ENCODE measurements around the gene ABHD17A. TPM values are rescaled to one million over a fixed set of nuclear protein-coding genes. Genes with fewer than 3 reads are reported as not detected.
"Not testable (repeated sequence)": the region's sequence is repeated elsewhere in the genome, so short reads cannot be mapped to it uniquely, and the experiment has no call there.

ABHD17A gene
- total and polyA plus RNA-seq, 9 of the 15 experiments (the other 6 are each of a cell fraction or from before 2014, with no cell fraction given) = 0.04 to 135 (median 21.8) TPM; not detected in 1

GRCh38 chr19:1888385-1888784, 3.1 kb upstream of the ABHD17A start (continued):
- TF ChIP-seq RREB1 (CRISPR knock-in tag; IDR thresholded peaks at IDR 0.05) (no peak), SUPT5H (IDR thresholded peaks at IDR 0.05) (no peak), HNRNPUL1 (IDR thresholded peaks at IDR 0.05; ENCODE audit: low read length) (no peak), BCOR (IDR thresholded peaks at IDR 0.05) (no peak), CREBBP (IDR thresholded peaks at IDR 0.05; ENCODE audit: low read depth, low read length) (no peak)

GRCh38 chr19:1886360-1886759, 1.1 kb upstream of the ABHD17A start:
- TF ChIP-seq ZBTB33 (CRISPR knock-in tag; IDR thresholded peaks at IDR 0.05) (0 out of 2 replicates have a peak, but pooled peaks have one; percentile 21), ZC3H11A (IDR thresholded peaks at IDR 0.05; ENCODE audit: low read depth, low read length) (peak; percentile 67; the same call in 1 of the 2 replicates)
- in situ Hi-C loops (cut with MboI); H3K4me3 ChIP-seq; BruUV-seq (replicated peaks); CTCF ChIA-PET (ENCODE audit: low intra/inter-chr PET ratio); H3K4me2 ChIP-seq (ENCODE audit: insufficient read depth, low read length); H3K27ac ChIP-seq (ENCODE audit: extremely low read depth, low read depth, low read length); DNase-seq (ENCODE audit: extremely low read depth in 1 of 4, low spot score in 3 of 4); H2AFZ ChIP-seq (ENCODE audit: low read depth, low read length); H3K27me3 ChIP-seq (ENCODE audit: control insufficient read depth in 2 of 2, insufficient read depth in 2 of 2, low read length in 2 of 2); H3K9me3 ChIP-seq (replicated peaks; ENCODE audit: control insufficient read depth, insufficient read depth, low read depth, low read length); intact Hi-C loops (cut with micrococcal nuclease); ATAC-seq; H3K9ac ChIP-seq (ENCODE audit: insufficient read depth in 1 of 2, low read depth in 2 of 2, low read length in 2 of 2); FAIRE-seq: not testable (repeated sequence)
- Histone ChIP-seq H3K9me1 (ENCODE audit: control insufficient read depth, insufficient read depth, low read length) (peaks cover 14% of the 10 kb centered on the region), H3K79me2 (ENCODE audit: control insufficient read depth, insufficient read depth, low read length) (peaks cover 36% of the 10 kb centered on the region), H3K4me1 (replicated peaks in 1 of 2; ENCODE audit: control insufficient read depth in 2 of 2, insufficient read depth in 2 of 2, low read length in 2 of 2) (peaks cover 31 to 62% of the 10 kb centered on the region in 2 experiments), H4K20me1 (replicated peaks; ENCODE audit: control insufficient read depth, insufficient read depth, low read length) (peaks cover 33% of the 10 kb centered on the region; the same call in 1 of the 2 replicates), H3K36me3 (ENCODE audit: control insufficient read depth, insufficient read depth, low read length) (peaks cover 20% of the 10 kb centered on the region; the same call in 2 of the 3 replicates)
- POLR2A ChIA-PET = interaction anchor here (0.7 kb wide), 1 partner anchor 11 kb away, joined by 5 read pairs; no protein-coding TSS in a partner anchor
- WGBS (ENCODE audit: insufficient coverage, low coverage, missing lambda C conversion rate) = 96% methylated on average over 15 of the region's 15 CpGs

All from K562 (cell line).